H1 (cell line): Measurements from ENCODE around the gene FSTL4. TPM values are rescaled to one million over a fixed set of nuclear protein-coding genes. Genes with fewer than 3 reads are reported as not detected.

Experiments
- CTCF ChIA-PET: fragments of 300-600 bp; sonication (Branson Sonifier 250); formaldehyde crosslinking; loops from one replicate; lab custom pipeline; 2021; ENCODE audit not compliant: partially characterized antibody; lab: Charles Lee
- POLR2A ChIA-PET: fragments of 300-600 bp; sonication (Branson Sonifier 250); formaldehyde crosslinking; loops from one replicate; lab custom pipeline; 2021; ENCODE audit warnings: inconsistent platforms; ENCODE audit not compliant: partially characterized antibody; lab: Charles Lee
- DNase-seq, 2 experiments: peaks; one replicate each; pipeline versions ENCODE4 v3.0.0 to v3.0.0-alpha.2; 2010 to 2022; ENCODE audit warnings: low spot score in 2 of 2, low read depth in 1 of 2, mixed read lengths in 1 of 2
- FAIRE-seq: peaks from 2 replicates; lab custom pipeline; 2011; peaks lifted over from hg19 to GRCh38; lab: Jason Lieb, UNC
- H2AFZ ChIP-seq: 2 replicates; pipeline ENCODE4 v1.8.1; 2012; ENCODE audit warnings: low read length, inconsistent platforms
- H2AK5ac ChIP-seq: 2 replicates; pipeline ENCODE4 v1.6.1; 2013; ENCODE audit warnings: low read depth, low read length
- H2BK120ac ChIP-seq: replicated peaks from 2 replicates; pipeline ENCODE3; 2013; ENCODE audit warnings: low read depth, low read length, inconsistent platforms
- H2BK12ac ChIP-seq: 2 replicates; pipeline ENCODE4 v1.6.1; 2013; ENCODE audit warnings: low read depth, low read length
- H2BK15ac ChIP-seq: 2 replicates; pipeline ENCODE4 v1.6.1; 2013; ENCODE audit warnings: low read length
- H2BK20ac ChIP-seq: 2 replicates; pipeline ENCODE4 v1.6.1; 2013; ENCODE audit warnings: low read length
- H2BK5ac ChIP-seq: 2 replicates; pipeline ENCODE4 v1.6.1; 2013; ENCODE audit warnings: low read depth, low read length
- H3K14ac ChIP-seq: 2 replicates; pipeline ENCODE4 v1.6.1; 2013; ENCODE audit warnings: inconsistent platforms; ENCODE audit not compliant: insufficient read length
- H3K18ac ChIP-seq: 2 replicates; pipeline ENCODE4 v1.6.1; 2013; ENCODE audit warnings: low read length; ENCODE audit errors: extremely low read depth
- H3K23ac ChIP-seq: 2 replicates; pipeline ENCODE4 v1.6.1; 2013; ENCODE audit warnings: inconsistent platforms; ENCODE audit not compliant: insufficient read length
- H3K23me2 ChIP-seq: 2 replicates; pipeline ENCODE4 v1.6.1; 2013; ENCODE audit warnings: low read depth, low read length
- H3K27ac ChIP-seq: 2 replicates; pipeline ENCODE4 v1.6.1; 2011; ENCODE audit warnings: low read depth, low read length, inconsistent platforms
- H3K27me3 ChIP-seq, 4 experiments: replicated peaks in 1 of 4; 1 replicate in 1 of 4; 2 replicates in 3 of 4; pipeline versions ENCODE4 v1.6.1 to v1.8.1; 2011 to 2013; ENCODE audit warnings: low read length in 3 of 4, mild to moderate bottlenecking in 3 of 4, inconsistent platforms in 2 of 4, mixed read lengths in 2 of 4, moderate library complexity in 1 of 4; ENCODE audit not compliant: control insufficient read depth in 3 of 4, insufficient read depth in 3 of 4; ENCODE audit errors: extremely low read depth in 1 of 4
- H3K36me3 ChIP-seq, 4 experiments: 2 replicates each; pipeline versions ENCODE4 v1.6.1 to v1.8.1; 2011 to 2013; ENCODE audit warnings: mild to moderate bottlenecking in 4 of 4, low read length in 3 of 4, moderate library complexity in 2 of 4, control low read depth in 1 of 4, inconsistent platforms in 1 of 4; ENCODE audit not compliant: insufficient read depth in 4 of 4, control insufficient read depth in 2 of 4
- H3K4ac ChIP-seq: replicated peaks from 2 replicates; pipeline ENCODE3; 2013; ENCODE audit warnings: low read length, low read depth, mixed read lengths, inconsistent platforms; ENCODE audit not compliant: insufficient read length
- H3K4me1 ChIP-seq, 4 experiments: replicated peaks in 1 of 4; 1 replicate in 1 of 4; 2 replicates in 3 of 4; pipeline versions ENCODE4 v1.6.1 to v1.8.1; 2011 to 2013; ENCODE audit warnings: low read length in 3 of 4, inconsistent platforms in 2 of 4, mixed read lengths in 1 of 4; ENCODE audit not compliant: insufficient read depth in 4 of 4, control insufficient read depth in 3 of 4
- H3K4me2 ChIP-seq, 2 experiments: 2 replicates each; pipeline versions ENCODE4 v1.6.1 to v1.8.1; 2011 to 2013; ENCODE audit warnings: low read depth in 2 of 2, low read length in 2 of 2, control low read depth in 1 of 2, inconsistent platforms in 1 of 2, mild to moderate bottlenecking in 1 of 2; ENCODE audit not compliant: insufficient read depth in 1 of 2
- H3K4me3 ChIP-seq, 4 experiments: fragments of 200-600, 300-600 bp in 1 of 4; sonication (generic), shearing (Covaris generic), sonication (Bioruptor Twin) in 1 of 4; 2 replicates each; pipeline versions ENCODE4 v1.5.1 to v1.8.1; 2011 to 2016; ENCODE audit warnings: low read length in 4 of 4, low read depth in 3 of 4, control low read depth in 2 of 4, inconsistent platforms in 2 of 4, mild to moderate bottlenecking in 2 of 4, mixed read lengths in 1 of 4, moderate library complexity in 1 of 4; ENCODE audit not compliant: insufficient read depth in 2 of 4; ENCODE audit errors: extremely low read depth in 1 of 4
- H3K56ac ChIP-seq: replicated peaks from 2 replicates; pipeline ENCODE3; 2013; ENCODE audit warnings: low read depth, mild to moderate bottlenecking, mixed read lengths, low read length, inconsistent platforms; ENCODE audit not compliant: insufficient read length
- H3K79me1 ChIP-seq: 2 replicates; pipeline ENCODE4 v1.6.1; 2013; ENCODE audit warnings: low read depth, low read length, control low read depth
- H3K79me2 ChIP-seq, 2 experiments: 2 replicates each; pipeline versions ENCODE4 v1.6.1 to v1.8.1; 2012 to 2013; ENCODE audit warnings: low read length in 2 of 2, mild to moderate bottlenecking in 2 of 2, inconsistent platforms in 1 of 2; ENCODE audit not compliant: insufficient read depth in 2 of 2, control insufficient read depth in 1 of 2
- H3K9ac ChIP-seq, 4 experiments: replicated peaks in 1 of 4; 1 replicate in 1 of 4; 2 replicates in 3 of 4; pipeline versions ENCODE4 v1.6.1 to v1.8.1; 2011 to 2013; ENCODE audit warnings: low read depth in 3 of 4, low read length in 3 of 4, control low read depth in 2 of 4, mild to moderate bottlenecking in 2 of 4, moderate library complexity in 2 of 4, inconsistent platforms in 1 of 4; ENCODE audit errors: extremely low read depth in 1 of 4
- H3K9me3 ChIP-seq, 2 experiments: 2 replicates each; pipeline versions ENCODE4 v1.6.1 to v1.8.1; 2012 to 2013; ENCODE audit warnings: mild to moderate bottlenecking in 2 of 2, moderate library complexity in 2 of 2, control low read depth in 1 of 2, inconsistent platforms in 1 of 2, low read depth in 1 of 2, low read length in 1 of 2, mixed read lengths in 1 of 2; ENCODE audit not compliant: insufficient read depth in 2 of 2
- H4K20me1 ChIP-seq, 2 experiments: replicated peaks in 1 of 2; 2 replicates each; pipeline versions ENCODE3 to v1.8.1; 2011 to 2013; ENCODE audit warnings: inconsistent platforms in 2 of 2, low read length in 2 of 2, mild to moderate bottlenecking in 1 of 2; ENCODE audit not compliant: insufficient read depth in 2 of 2, control insufficient read depth in 1 of 2
- H4K5ac ChIP-seq: 2 replicates; pipeline ENCODE4 v1.6.1; 2013; ENCODE audit warnings: low read length, low read depth, mixed read lengths, inconsistent platforms; ENCODE audit not compliant: insufficient read length
- H4K8ac ChIP-seq: 2 replicates; pipeline ENCODE4 v1.8.0; 2013; ENCODE audit warnings: mild to moderate bottlenecking, moderate library complexity, low read length, inconsistent platforms; ENCODE audit not compliant: insufficient read depth; ENCODE audit errors: extremely low read depth
- H4K91ac ChIP-seq: replicated peaks from 2 replicates; pipeline ENCODE3; 2013; ENCODE audit warnings: low read length, mixed read lengths, inconsistent platforms; ENCODE audit not compliant: insufficient read length
- ASH2L ChIP-seq: fragments of 200-600, 300-600 bp; sonication (generic); IDR thresholded peaks from one replicate; pipeline ENCODE4 v1.7.1; 2017; ENCODE audit warnings: low read length
- CREB1 ChIP-seq: IDR thresholded peaks from 2 replicates; pipeline ENCODE4 v1.6.1; 2012; ENCODE audit warnings: inconsistent platforms
- CTBP2 ChIP-seq: IDR thresholded peaks from 2 replicates; pipeline ENCODE4 v1.7.0; 2011; ENCODE audit warnings: borderline replicate concordance, mild to moderate bottlenecking, moderate library complexity, mixed read lengths, low read length; ENCODE audit not compliant: insufficient read depth, insufficient read length
- E2F6 ChIP-seq: IDR thresholded peaks from 2 replicates; pipeline ENCODE4 v1.6.1; 2012; ENCODE audit warnings: inconsistent platforms
- FOSL1 ChIP-seq: IDR thresholded peaks from 2 replicates; pipeline ENCODE4 v1.6.1; 2011; ENCODE audit warnings: mild to moderate bottlenecking, low read depth, low read length, moderate library complexity; ENCODE audit not compliant: insufficient read depth
- GTF2F1 ChIP-seq: IDR thresholded peaks from 2 replicates; pipeline ENCODE4 v1.6.1; 2012; ENCODE audit warnings: low read depth, low read length, improper control_type of control experiment, borderline replicate concordance
- HDAC2 ChIP-seq, 2 experiments: fragments of 300-600 bp in 1 of 2; sonication (generic) in 1 of 2; IDR thresholded peaks; 2 replicates each; pipeline ENCODE4 v1.6.1; 2011 to 2012; ENCODE audit warnings: low read depth in 2 of 2, low read length in 2 of 2, mild to moderate bottlenecking in 2 of 2, moderate library complexity in 2 of 2, borderline replicate concordance in 1 of 2, inconsistent platforms in 1 of 2
- RAD21 ChIP-seq, 2 experiments: IDR thresholded peaks in 1 of 2; conservative IDR thresholded peaks in 1 of 2; 2 replicates each; pipeline ENCODE4 v1.6.1; 2011; ENCODE audit warnings: low read depth in 2 of 2, low read length in 2 of 2, improper control_type of control experiment in 1 of 2, inconsistent platforms in 1 of 2, mild to moderate bottlenecking in 1 of 2, moderate library complexity in 1 of 2
- SIRT6 ChIP-seq: IDR thresholded peaks from one replicate; pipeline ENCODE4 v1.7.1; 2012; ENCODE audit warnings: low read length, inconsistent platforms
- SP1 ChIP-seq: IDR thresholded peaks from 2 replicates; pipeline ENCODE4 v1.6.1; 2011; ENCODE audit warnings: low read depth, low read length
- SP4 ChIP-seq: IDR thresholded peaks from 2 replicates; pipeline ENCODE4 v1.6.1; 2012; ENCODE audit warnings: low read length, inconsistent platforms
- WGBS, 2 experiments: shearing (Covaris generic) in 1 of 2; methylation state at CpG; one replicate each; pipeline versions ENCODE4 v1.1.6 to v1.1.7; 2013 to 2015; ENCODE audit warnings: low lambda C conversion rate in 2 of 2, mixed read lengths in 2 of 2, inconsistent platforms in 1 of 2, low coverage in 1 of 2, missing lambda C conversion rate in 1 of 2; ENCODE audit not compliant: insufficient replicate concordance in 2 of 2, insufficient coverage in 1 of 2, insufficient read length in 1 of 2; ENCODE audit errors: extremely low coverage in 1 of 2, missing lambda C conversion rate in 1 of 2; 5-methylcytosine and 5-hydroxymethylcytosine counted together
- polyA plus RNA-seq, 7 experiments: library from polyadenylated mRNA; depleted of rRNA in 3 of 7; stranded (reverse) in 5 of 7; unstranded in 2 of 7; fragments of >200 nt in 5 of 7; fragments of 200-250 nt in 2 of 7; gene quantifications; 1 replicate in 5 of 7; 2 replicates in 1 of 7; 4 replicates in 1 of 7; pipeline versions ENCODE4 v1.2.1 to v1.2.3, GENCODE V29; 2011 to 2013; ENCODE audit warnings: missing spikeins in 2 of 7, mixed read lengths in 2 of 7
- total RNA-seq: library from RNA; stranded (reverse); fragmentation: NEBNext Ultra II Directional; extraction: Animal tissue kit (Norgen Biotek cat#: 25700); gene quantifications from 2 replicates; pipeline ENCODE4 v1.2.1, GENCODE V29; 2021

FSTL4 gene
- total and polyA plus RNA-seq, 2 of the 8 experiments (the other 6 are each of a cell fraction or from before 2014, with no cell fraction given), result 3.1 to 4.1 TPM

- FAIRE-seq, result no peak
- CTCF ChIA-PET, result no interaction called here
- no peak overlapping the region for H4K8ac ChIP-seq
- no peak for TF ChIP-seq FOSL1
- TF ChIP-seq CREB1, result no peak
- TF ChIP-seq CTBP2, result no peak
- no peak for TF ChIP-seq GTF2F1
- no peak for TF ChIP-seq SP1
- TF ChIP-seq SIRT6, result no peak
- no peak for TF ChIP-seq HDAC2 (IDR thresholded peaks at IDR 0.05; ENCODE audit: borderline replicate concordance in 1 of 2, low read depth in 2 of 2, low read length in 2 of 2)
- TF ChIP-seq E2F6, result no peak
- TF ChIP-seq ASH2L, result no peak
- TF ChIP-seq SP4, result no peak
- no peak for TF ChIP-seq RAD21 (IDR thresholded peaks at IDR 0.05 in 1 of 2, conservative IDR thresholded peaks at IDR 0.05 in 1 of 2; ENCODE audit: low read depth in 2 of 2, low read length in 2 of 2)
Observed at GRCh38 chr5:133595465-133595864, 16.9 kb downstream of the FSTL4 start.

More at GRCh38 chr5:133595465-133595864, 16.9 kb downstream of the FSTL4 start:
- Histone ChIP-seq H3K18ac (no peak overlapping the region), H3K23ac (no peak overlapping the region), H3K4me2 (no peak overlapping the region), H2BK12ac (no peak overlapping the region), H2BK20ac (no peak overlapping the region), H3K4me1 (no peaks in the 10 kb centered on the region), H3K27ac (no peak overlapping the region), H2BK120ac (no peak overlapping the region), H3K56ac (no peak overlapping the region), H3K4me3 (no peak overlapping the region), H2BK15ac (no peak overlapping the region), H4K91ac (no peak overlapping the region), H3K4ac (no peak overlapping the region), H2AK5ac (no peak overlapping the region; the same call in 1 of the 2 replicates), H3K14ac (no peak overlapping the region), H3K27me3 (peaks cover 2 to 17% (median 3%) of the 10 kb centered on the region in 4 experiments; a peak in 4 of 7 replicates), H3K23me2 (no peaks in the 10 kb centered on the region), H3K9me3 (no peaks in the 10 kb centered on the region), H3K9ac (no peak overlapping the region), H2BK5ac (no peak overlapping the region), H3K79me1 (no peaks in the 10 kb centered on the region), H4K20me1 (no peaks in the 10 kb centered on the region), H3K79me2 (no peaks in the 10 kb centered on the region), H2AFZ (no peak overlapping the region), H3K36me3 (no peaks in the 10 kb centered on the region), H4K5ac (no peak overlapping the region)
- POLR2A ChIA-PET, result no interaction called here
- DNase-seq, result no peak
- WGBS, 2 experiments, result 88% methylated on average over 5 of the region's 5 CpGs; no CpG with 5 or more reads in 1 of the 2 experiments
